GM21423 (cell line): Measurements from ENCODE around the gene MOV10.

Experiments used
- ATAC-seq: cut with Tn5 transposase; IDR thresholded peaks from one replicate; pipeline ENCODE4 v1.9.1; 2021; ENCODE audit warnings: mild to moderate bottlenecking, moderate library complexity; ENCODE audit not compliant: unreplicated experiment

Gene MOV10

GRCh38 chr1:112698366-112699310, 24.2 kb downstream of the MOV10 start:
- no peak for ATAC-seq

GRCh38 chr1:112699425-112700144, 25.1 kb downstream of the MOV10 start:
- ATAC-seq: no peak

GRCh38 chr1:112700290-112701226, 26.1 kb downstream of the MOV10 start:
- peak; percentile 44 for ATAC-seq

- no peak for ATAC-seq
Observed at GRCh38 chr1:112701227-112702066, 27.0 kb downstream of the MOV10 start.

GRCh38 chr1:112702067-112702395, 27.6 kb downstream of the MOV10 start:
- ATAC-seq: no peak

- no peak for ATAC-seq
Observed at GRCh38 chr1:112702420-112703261, 28.2 kb downstream of the MOV10 start.

GRCh38 chr1:112703706-112704105, 29.2 kb downstream of the MOV10 start:
- no peak for ATAC-seq

- ATAC-seq: peak; percentile 1
Observed at GRCh38 chr1:112704391-112704933, 30.0 kb downstream of the MOV10 start.

- peak; percentile 45 for ATAC-seq
Observed at GRCh38 chr1:112704934-112705627, 30.6 kb downstream of the MOV10 start.

- peak; percentile 60 for ATAC-seq
Observed at GRCh38 chr1:112706505-112707220, 32.2 kb downstream of the MOV10 start, which contains the start of gene RHOC. RHOC (minus strand) TSS chr1:112707127; CDS start chr1:112703799, 3,328 bp downstream.

- ATAC-seq: peak; percentile 48
Observed at GRCh38 chr1:112707221-112708001, 33.0 kb downstream of the MOV10 start.

- no peak for ATAC-seq
Observed at GRCh38 chr1:112708002-112708448, 33.6 kb downstream of the MOV10 start.

GRCh38 chr1:112708489-112708888, 34.0 kb downstream of the MOV10 start:
- ATAC-seq: no peak

- no peak for ATAC-seq
Observed at GRCh38 chr1:112710159-112710558, 35.7 kb downstream of the MOV10 start.

GRCh38 chr1:112710586-112710985, 36.1 kb downstream of the MOV10 start:
- ATAC-seq: no peak

GRCh38 chr1:112711041-112711440, 36.6 kb downstream of the MOV10 start:
- no peak for ATAC-seq

GRCh38 chr1:112711670-112712069, 37.2 kb downstream of the MOV10 start:
- no peak for ATAC-seq
